GM12874 (cell line): Measurements from ENCODE around the gene EPHB2.

Experiments used
- CTCF ChIP-seq: IDR thresholded peaks from 2 replicates; pipeline ENCODE4 v1.5.1; 2011; ENCODE audit warnings: low read depth, mild to moderate bottlenecking, control low read depth, low read length, moderate library complexity; ENCODE audit not compliant: insufficient read depth

The EPHB2 gene

GRCh38 chr1:22862752-22863151 is 152.1 kb downstream of the EPHB2 start:
- TF ChIP-seq CTCF = no peak

GRCh38 chr1:22863766-22864165 is 153.1 kb downstream of the EPHB2 start:
- TF ChIP-seq CTCF = no peak

- TF ChIP-seq CTCF = no peak
Observed at GRCh38 chr1:22864886-22865285, 154.2 kb downstream of the EPHB2 start.

- TF ChIP-seq CTCF = no peak
Observed at GRCh38 chr1:22865736-22866135, 155.1 kb downstream of the EPHB2 start.

- no peak for TF ChIP-seq CTCF
Observed at GRCh38 chr1:22866868-22867267, 156.2 kb downstream of the EPHB2 start.

GRCh38 chr1:22868331-22868730 is 157.7 kb downstream of the EPHB2 start:
- no peak for TF ChIP-seq CTCF

GRCh38 chr1:22869325-22869724 is 158.7 kb downstream of the EPHB2 start:
- TF ChIP-seq CTCF = no peak
